Muscle layer of colon (tissue), 2 donors: ENCODE measurements around the gene OR2F1.
A peak's percentile ranks its signal among the peaks of the same experiment; 100 is the strongest.

ENCODE experiments used
- H3K27ac ChIP-seq: one replicate; pipeline ENCODE4 v1.7.0; 2013; ENCODE audit warnings: low read depth, mild to moderate bottlenecking, low read length, moderate library complexity
- H3K27me3 ChIP-seq, 2 donors: one replicate each; pipeline ENCODE4 v1.7.0; 2013; ENCODE audit warnings: low read length in 2 of 2, mild to moderate bottlenecking in 2 of 2; ENCODE audit not compliant: insufficient read depth in 2 of 2, control insufficient read depth in 1 of 2
- H3K36me3 ChIP-seq: one replicate; pipeline ENCODE4 v1.7.0; 2013; ENCODE audit warnings: mild to moderate bottlenecking, low read length; ENCODE audit not compliant: insufficient read depth
- H3K4me1 ChIP-seq: one replicate; pipeline ENCODE4 v1.7.0; 2013; ENCODE audit warnings: mild to moderate bottlenecking, low read length; ENCODE audit not compliant: insufficient read depth
- H3K4me3 ChIP-seq, 2 donors: one replicate each; pipeline ENCODE4 v1.7.0; 2013; ENCODE audit warnings: low read length in 2 of 2, low read depth in 1 of 2, mild to moderate bottlenecking in 1 of 2, moderate library complexity in 1 of 2
- H3K9ac ChIP-seq: one replicate; pipeline ENCODE4 v1.7.0; 2013; ENCODE audit warnings: low read length
- H3K9me3 ChIP-seq: one replicate; pipeline ENCODE4 v1.7.0; 2013; ENCODE audit warnings: mild to moderate bottlenecking, low read length
- donor health status: abdominal sarcoma.
- donor health status: Adenocarcinoma of cecum.

The OR2F1 gene

GRCh38 chr7:143954544-143954943, at the start of gene OR2F1:
Gene OR2F1, plus strand, starts transcription at chr7:143954844. Its CDS starts 5,127 bp downstream, at chr7:143959971.
- Histone ChIP-seq H3K36me3 (no peaks in the 10 kb centered on the region), H3K4me1 (no peaks in the 10 kb centered on the region), H3K9me3 (no peaks in the 10 kb centered on the region), H3K9ac (no peak within 1 kb of the TSS), H3K27me3 (no peaks in the 10 kb centered on the region), H3K27ac (no peak within 1 kb of the TSS), H3K4me3 (no peak within 1 kb of the TSS)

- H3K36me3 ChIP-seq = no peaks in the 10 kb centered on the region
- H3K4me3 ChIP-seq = no peak overlapping the region
- H3K27me3 ChIP-seq = no peaks in the 10 kb centered on the region
- H3K4me1 ChIP-seq = peaks cover 11% of the 10 kb centered on the region
- no peak overlapping the region for H3K9ac ChIP-seq
- no peak overlapping the region for H3K27ac ChIP-seq
- H3K9me3 ChIP-seq = no peaks in the 10 kb centered on the region
These were observed 49.1 kb upstream of the OR2F1 start for GRCh38 chr7:143905509-143905908.

- Histone ChIP-seq H3K36me3 (no peaks in the 10 kb centered on the region), H3K4me1 (peaks cover 5% of the 10 kb centered on the region), H3K9ac (no peak overlapping the region), H3K4me3 (no peak overlapping the region), H3K9me3 (no peaks in the 10 kb centered on the region), H3K27ac (no peak overlapping the region), H3K27me3 (no peaks in the 10 kb centered on the region)
These were observed 48.5 kb upstream of the OR2F1 start for GRCh38 chr7:143906151-143906550.

GRCh38 chr7:143906895-143907294, 47.7 kb upstream of the OR2F1 start:
- H3K4me1 ChIP-seq = peaks cover 5% of the 10 kb centered on the region
- no peak overlapping the region for H3K9ac ChIP-seq
- no peaks in the 10 kb centered on the region for H3K36me3 ChIP-seq
- H3K27ac ChIP-seq = no peak overlapping the region
- no peak overlapping the region for H3K4me3 ChIP-seq
- H3K27me3 ChIP-seq = no peaks in the 10 kb centered on the region
- H3K9me3 ChIP-seq = no peaks in the 10 kb centered on the region

GRCh38 chr7:143908120-143908519, 46.5 kb upstream of the OR2F1 start:
- no peaks in the 10 kb centered on the region for H3K27me3 ChIP-seq
- no peak overlapping the region for H3K9ac ChIP-seq
- peaks cover 5% of the 10 kb centered on the region for H3K4me1 ChIP-seq
- H3K4me3 ChIP-seq = no peak overlapping the region
- H3K27ac ChIP-seq = peak overlapping the region; percentile 24
- H3K9me3 ChIP-seq = no peaks in the 10 kb centered on the region
- H3K36me3 ChIP-seq = no peaks in the 10 kb centered on the region

- peaks cover 5% of the 10 kb centered on the region for H3K4me1 ChIP-seq
- H3K4me3 ChIP-seq = no peak overlapping the region
- no peak overlapping the region for H3K9ac ChIP-seq
- no peaks in the 10 kb centered on the region for H3K9me3 ChIP-seq
- no peak overlapping the region for H3K27ac ChIP-seq
- H3K36me3 ChIP-seq = no peaks in the 10 kb centered on the region
- H3K27me3 ChIP-seq = no peaks in the 10 kb centered on the region
These were observed 44.8 kb upstream of the OR2F1 start for GRCh38 chr7:143909863-143910262.

- Histone ChIP-seq H3K27ac (no peak overlapping the region), H3K4me1 (peaks cover 5% of the 10 kb centered on the region), H3K4me3 (no peak overlapping the region)
These were observed 44.0 kb upstream of the OR2F1 start for GRCh38 chr7:143910473-143911248.

GRCh38 chr7:143913945-143914615, 40.6 kb upstream of the OR2F1 start:
- no peaks in the 10 kb centered on the region for H3K9me3 ChIP-seq
- no peak overlapping the region for H3K4me3 ChIP-seq
- no peaks in the 10 kb centered on the region for H3K36me3 ChIP-seq
- H3K27me3 ChIP-seq = no peaks in the 10 kb centered on the region
- no peak overlapping the region for H3K9ac ChIP-seq
- H3K4me1 ChIP-seq = peaks cover 5% of the 10 kb centered on the region
- no peak overlapping the region for H3K27ac ChIP-seq

More at GRCh38 chr7:143910473-143911248, 44.0 kb upstream of the OR2F1 start:
- no peaks in the 10 kb centered on the region for H3K27me3 ChIP-seq
- no peaks in the 10 kb centered on the region for H3K36me3 ChIP-seq
- H3K9ac ChIP-seq = no peak overlapping the region
- no peaks in the 10 kb centered on the region for H3K9me3 ChIP-seq

- Histone ChIP-seq H3K9ac (no peak overlapping the region), H3K4me1 (peaks cover 3% of the 10 kb centered on the region), H3K4me3 (no peak overlapping the region), H3K27me3 (no peaks in the 10 kb centered on the region), H3K36me3 (no peaks in the 10 kb centered on the region), H3K9me3 (no peaks in the 10 kb centered on the region), H3K27ac (no peak overlapping the region)
These were observed 39.5 kb upstream of the OR2F1 start for GRCh38 chr7:143914938-143915652.

GRCh38 chr7:143924851-143925250, 29.8 kb upstream of the OR2F1 start:
- H3K27me3 ChIP-seq = no peaks in the 10 kb centered on the region
- no peak overlapping the region for H3K4me3 ChIP-seq
- no peaks in the 10 kb centered on the region for H3K36me3 ChIP-seq
- no peaks in the 10 kb centered on the region for H3K4me1 ChIP-seq
- H3K27ac ChIP-seq = no peak overlapping the region
- H3K9me3 ChIP-seq = no peaks in the 10 kb centered on the region
- H3K9ac ChIP-seq = no peak overlapping the region

- H3K9me3 ChIP-seq = no peaks in the 10 kb centered on the region
- no peaks in the 10 kb centered on the region for H3K27me3 ChIP-seq
- no peaks in the 10 kb centered on the region for H3K4me1 ChIP-seq
- no peaks in the 10 kb centered on the region for H3K36me3 ChIP-seq
- H3K27ac ChIP-seq = no peak overlapping the region
- no peak overlapping the region for H3K9ac ChIP-seq
- H3K4me3 ChIP-seq = no peak overlapping the region
These were observed 25.3 kb upstream of the OR2F1 start for GRCh38 chr7:143929224-143929920.
